AG04449 (cell line): Measurements from ENCODE around the gene SNRNP200.

Experiments used
- CTCF ChIA-PET: fragments of 350-600 bp; formaldehyde crosslinking; extraction: SDS; loops from one replicate; lab custom pipeline; 2021; ENCODE audit warnings: antibody characterized with exemption; lab: Yijun Ruan, JAX
- POLR2A ChIA-PET: fragments of 400-600, 350-600 bp; formaldehyde crosslinking; extraction: SDS; loops from one replicate; lab custom pipeline; 2020; ENCODE audit warnings: antibody characterized with exemption, inconsistent platforms; lab: Yijun Ruan, JAX
- DNase-seq: peaks from one replicate; pipeline ENCODE4 v3.0.0-alpha.2; 2010; ENCODE audit warnings: low read depth, low spot score
- H3K4me3 ChIP-seq: 2 replicates; pipeline ENCODE4 v1.5.1; 2011; ENCODE audit warnings: low read depth, mild to moderate bottlenecking, control low read depth, low read length
- TF ChIP-seq, protein P1 (sequence below): IDR thresholded peaks from one replicate; pipeline ENCODE4 v1.5.1; 2011; ENCODE audit warnings: mild to moderate bottlenecking, moderate library complexity, low read length, control low read depth, inconsistent platforms; ENCODE audit not compliant: insufficient read depth; ENCODE audit errors: missing control alignments

Gene SNRNP200

DNA sequence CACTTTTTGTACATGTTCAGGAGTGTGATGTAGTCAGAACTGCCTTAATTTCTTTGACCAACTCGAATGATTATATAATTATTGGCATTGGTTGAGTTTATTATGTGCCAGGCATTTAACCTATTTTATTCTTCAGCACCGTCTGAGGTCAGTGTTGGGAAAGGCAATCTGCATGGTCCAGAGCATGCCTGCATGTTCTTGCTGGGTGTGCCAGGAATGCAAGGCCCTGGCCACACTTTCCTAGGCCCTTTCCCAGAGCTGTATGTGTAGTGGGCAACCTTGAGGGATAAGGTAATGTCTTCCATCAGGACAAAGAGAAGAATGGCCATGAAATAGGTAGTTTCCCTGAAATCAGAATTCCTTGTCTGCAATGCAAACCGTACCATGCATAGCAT is 9.7 kb upstream of the SNRNP200 start:
- TF ChIP-seq, protein P1, sequence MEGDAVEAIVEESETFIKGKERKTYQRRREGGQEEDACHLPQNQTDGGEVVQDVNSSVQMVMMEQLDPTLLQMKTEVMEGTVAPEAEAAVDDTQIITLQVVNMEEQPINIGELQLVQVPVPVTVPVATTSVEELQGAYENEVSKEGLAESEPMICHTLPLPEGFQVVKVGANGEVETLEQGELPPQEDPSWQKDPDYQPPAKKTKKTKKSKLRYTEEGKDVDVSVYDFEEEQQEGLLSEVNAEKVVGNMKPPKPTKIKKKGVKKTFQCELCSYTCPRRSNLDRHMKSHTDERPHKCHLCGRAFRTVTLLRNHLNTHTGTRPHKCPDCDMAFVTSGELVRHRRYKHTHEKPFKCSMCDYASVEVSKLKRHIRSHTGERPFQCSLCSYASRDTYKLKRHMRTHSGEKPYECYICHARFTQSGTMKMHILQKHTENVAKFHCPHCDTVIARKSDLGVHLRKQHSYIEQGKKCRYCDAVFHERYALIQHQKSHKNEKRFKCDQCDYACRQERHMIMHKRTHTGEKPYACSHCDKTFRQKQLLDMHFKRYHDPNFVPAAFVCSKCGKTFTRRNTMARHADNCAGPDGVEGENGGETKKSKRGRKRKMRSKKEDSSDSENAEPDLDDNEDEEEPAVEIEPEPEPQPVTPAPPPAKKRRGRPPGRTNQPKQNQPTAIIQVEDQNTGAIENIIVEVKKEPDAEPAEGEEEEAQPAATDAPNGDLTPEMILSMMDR: no peak
- CTCF ChIA-PET: interaction anchor here (0.9 to 1.8 kb wide), 2 partner anchors 9 to 196 kb away, joined by 3 to 6 read pairs; no protein-coding TSS in a partner anchor
- DNase-seq: no peak
- POLR2A ChIA-PET: no interaction called here
- H3K4me3 ChIP-seq: no peak overlapping the region

DNA sequence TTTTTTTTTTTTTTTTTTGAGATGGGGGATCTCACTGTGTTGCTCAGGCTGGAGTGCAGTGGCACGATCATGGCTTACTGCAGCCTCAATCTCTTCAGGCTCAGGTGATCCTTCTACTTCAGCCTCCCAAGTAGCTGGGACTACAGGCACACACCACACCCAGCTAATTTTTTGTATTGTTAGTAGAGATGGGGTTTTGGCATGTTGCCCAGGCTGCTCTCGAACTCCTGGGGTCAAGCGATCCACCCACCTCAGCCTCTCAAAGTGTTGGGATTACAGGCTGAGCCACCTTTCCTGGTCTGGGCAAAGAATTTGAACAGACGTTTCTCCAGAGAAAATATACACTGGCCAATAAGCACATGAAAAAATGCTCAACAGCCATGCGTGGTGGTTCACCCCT is 2.9 kb upstream of the SNRNP200 start:
- no peak for DNase-seq
- TF ChIP-seq, protein P1: no peak
- POLR2A ChIA-PET: no interaction called here
- CTCF ChIA-PET: interaction anchor here (4.3 kb wide), 1 partner anchor 202 kb away, joined by 18 read pairs; no protein-coding TSS in a partner anchor
- no peak overlapping the region for H3K4me3 ChIP-seq

DNA sequence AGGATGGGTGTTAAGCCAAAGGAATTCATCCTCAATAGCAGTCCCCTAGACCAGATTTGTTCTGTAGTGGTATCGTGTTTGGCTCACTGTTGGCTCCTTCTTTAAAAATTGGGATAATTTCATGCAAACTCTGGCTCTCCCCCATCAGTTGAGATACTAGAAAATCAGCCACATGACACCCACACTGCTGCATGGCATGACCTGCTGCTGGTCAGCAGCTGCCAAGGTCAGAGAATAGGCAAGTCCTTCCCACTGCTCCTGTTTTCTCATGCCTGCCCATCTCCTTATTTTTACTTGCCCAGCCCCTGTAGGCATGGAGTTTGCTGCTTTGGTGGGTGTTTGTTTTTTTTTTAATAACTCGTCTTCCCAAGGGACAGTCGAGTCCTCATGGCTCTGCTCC is 1.0 kb upstream of the SNRNP200 start:
- TF ChIP-seq, protein P1: no peak
- ChIA-PET CTCF (interaction anchor here (0.9 to 4.3 kb wide), 3 partner anchors 10 to 204 kb away, joined by 3 to 18 read pairs (median 6); no protein-coding TSS in a partner anchor), POLR2A (no interaction called here)
- H3K4me3 ChIP-seq: peak overlapping the region; percentile 99
- no peak for DNase-seq

DNA sequence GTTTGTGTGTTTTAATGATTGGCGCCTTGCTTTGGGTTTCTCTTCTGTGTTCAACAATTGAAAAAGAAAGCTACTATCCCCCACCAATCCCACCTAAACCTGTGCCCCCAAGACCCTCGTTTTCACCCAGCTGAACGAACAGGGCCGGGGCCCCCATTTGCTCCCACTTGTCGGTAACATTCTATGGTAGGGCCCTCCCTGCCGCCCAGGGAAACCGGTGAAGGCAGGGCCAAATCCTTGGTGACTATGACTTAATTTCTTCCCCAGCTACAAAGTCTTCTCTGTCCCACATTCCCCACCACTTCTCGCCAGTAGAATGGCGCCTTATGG is 598 bp upstream of the SNRNP200 start:
- ChIA-PET POLR2A (no interaction called here), CTCF (interaction anchor here (0.9 to 4.3 kb wide), 3 partner anchors 9 to 204 kb away, joined by 3 to 18 read pairs (median 6); no protein-coding TSS in a partner anchor)
- TF ChIP-seq, protein P1: no peak
- H3K4me3 ChIP-seq: peak overlapping the region; percentile 99
- no peak for DNase-seq

DNA sequence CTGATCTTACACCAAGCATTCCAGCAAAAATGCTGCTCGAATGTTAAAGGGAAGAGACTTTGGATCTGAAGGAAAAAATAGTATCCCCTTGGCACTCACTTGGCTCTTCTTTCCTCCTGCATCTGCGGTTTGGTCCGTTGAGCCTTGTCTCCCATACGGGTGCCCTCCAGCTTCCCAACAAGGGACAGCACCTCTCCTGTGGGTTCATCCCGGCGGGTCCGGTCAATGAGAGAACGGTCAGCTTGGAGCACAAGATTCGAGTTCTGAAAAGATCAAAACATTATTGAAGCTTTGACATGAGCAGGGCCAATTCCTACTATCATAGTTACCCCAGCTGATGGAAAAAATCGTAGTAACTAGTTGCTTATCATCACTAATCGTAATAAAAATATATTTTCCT is 740 bp downstream of the SNRNP200 start:
- TF ChIP-seq, protein P1: no peak
- DNase-seq: no peak
- ChIA-PET CTCF (interaction anchor here (1.0 to 4.3 kb wide), 3 partner anchors 8 to 205 kb away, joined by 3 to 18 read pairs (median 3); no protein-coding TSS in a partner anchor), POLR2A (interaction anchor here (0.9 kb wide), 1 partner anchor 38 kb away, joined by 3 read pairs; no protein-coding TSS in a partner anchor)
- H3K4me3 ChIP-seq: peak overlapping the region; percentile 99

DNA sequence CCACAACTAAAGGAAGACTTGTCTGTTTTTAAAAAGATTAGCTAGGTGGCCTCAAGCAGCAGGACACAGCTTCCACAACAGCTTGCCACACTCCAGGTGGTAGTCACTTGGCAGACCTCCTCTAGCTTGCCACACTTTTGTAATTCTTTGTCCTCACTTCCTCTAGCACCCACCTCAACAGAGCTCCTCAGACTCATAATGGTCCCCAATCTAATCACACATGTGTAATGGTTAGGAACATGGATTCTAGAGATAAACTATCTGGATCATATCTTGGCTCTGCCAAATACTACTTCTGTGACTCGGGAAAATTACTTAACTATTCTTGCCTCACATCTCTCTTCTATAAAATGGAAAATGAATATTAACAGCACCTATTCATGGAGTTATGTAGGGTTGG is 3.5 kb downstream of the SNRNP200 start:
- no peak for DNase-seq
- TF ChIP-seq, protein P1: no peak
- no peak overlapping the region for H3K4me3 ChIP-seq
- POLR2A ChIA-PET: no interaction called here
- CTCF ChIA-PET: no interaction called here
